Muscle of leg (tissue), 11 donors: ENCODE measurements around the gene FAM186B. TPM values are rescaled to one million over a fixed set of nuclear protein-coding genes. Genes with fewer than 3 reads are reported as not detected.

Experiments used
- DNase-seq: peaks from one replicate; pipeline ENCODE4 v3.0.0; 2013
- H3K27ac ChIP-seq: one replicate; pipeline ENCODE4 v1.5.1; 2013; ENCODE audit warnings: mild to moderate bottlenecking, low read length, control low read depth
- H3K27me3 ChIP-seq: one replicate; pipeline ENCODE4 v1.6.1; 2013; ENCODE audit warnings: low read length; ENCODE audit not compliant: control insufficient read depth, insufficient read depth
- H3K36me3 ChIP-seq: one replicate; pipeline ENCODE4 v1.6.1; 2013; ENCODE audit warnings: low read length; ENCODE audit not compliant: control insufficient read depth, insufficient read depth
- H3K4me1 ChIP-seq: one replicate; pipeline ENCODE4 v1.6.1; 2013; ENCODE audit warnings: low read length; ENCODE audit not compliant: control insufficient read depth, insufficient read depth
- H3K4me3 ChIP-seq: one replicate; pipeline ENCODE4 v1.5.1; 2013; ENCODE audit warnings: low read length, control low read depth
- H3K9me3 ChIP-seq: replicated peaks from 2 replicates; pipeline ENCODE4 v1.6.1; 2013; ENCODE audit warnings: low read depth, low read length; ENCODE audit not compliant: control insufficient read depth
- WGBS: methylation state at CpG from one replicate; pipeline ENCODE4 v1.1.5; 2013; ENCODE audit warnings: missing lambda C conversion rate; ENCODE audit not compliant: insufficient coverage; 5-methylcytosine and 5-hydroxymethylcytosine counted together
- polyA plus RNA-seq, 8 donors: library from polyadenylated mRNA; unstranded; fragments of 120-200 nt; gene quantifications; one replicate each; pipeline versions ENCODE4 v1.2.1 to v1.2.3, GENCODE V29; 2013; ENCODE audit warnings: inconsistent platforms in 1 of 8, low replicate concordance in 1 of 8; ENCODE audit not compliant: insufficient read length in 8 of 8, insufficient read depth in 1 of 8
- total RNA-seq: library from RNA; stranded (reverse); fragments of 120-200 nt; gene quantifications from one replicate; pipeline ENCODE4 v1.2.4, GENCODE V29; 2013

FAM186B gene
- total and polyA plus RNA-seq, 9 donors = 0.18 to 3.3 (median 0.91) TPM

DNA sequence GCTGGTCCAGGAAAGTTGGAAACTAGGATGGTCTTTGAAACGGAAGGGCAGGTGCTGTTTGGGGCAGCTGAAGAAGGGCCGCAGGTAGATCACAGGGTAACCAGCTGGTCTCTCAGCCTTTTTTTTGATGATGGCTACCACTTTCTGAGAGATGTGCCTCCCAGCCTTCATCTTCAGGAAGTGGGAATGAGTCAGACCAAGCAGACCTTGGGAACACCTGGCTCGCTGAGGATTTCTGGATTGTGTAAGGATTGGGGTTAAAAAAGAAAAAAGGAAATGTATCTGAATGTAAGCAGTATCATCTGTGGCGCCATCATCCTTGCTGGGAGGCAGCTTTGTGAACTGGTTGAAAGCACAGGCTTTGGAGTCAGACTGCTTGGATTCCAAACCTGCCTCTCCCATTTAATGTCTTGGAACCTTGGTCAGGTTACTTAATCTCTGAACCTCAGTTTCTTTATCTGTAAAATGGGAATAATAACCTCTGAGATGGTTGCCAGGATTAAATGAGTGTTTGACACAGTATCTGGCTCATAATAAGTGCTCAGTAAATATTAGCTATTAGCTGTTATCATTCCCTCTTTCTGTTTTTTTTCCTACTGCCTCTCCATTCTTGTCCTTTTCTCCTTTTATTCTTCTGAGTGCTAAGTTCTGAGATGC, 19.6 kb upstream of the FAM186B start:
- no peaks in the 10 kb centered on the region for H3K9me3 ChIP-seq
- H3K36me3 ChIP-seq = no peaks in the 10 kb centered on the region
- H3K4me3 ChIP-seq = no peak overlapping the region
- DNase-seq = no peak
- no peaks in the 10 kb centered on the region for H3K27me3 ChIP-seq
- H3K4me1 ChIP-seq = peaks cover 18% of the 10 kb centered on the region
- peak overlapping the region; percentile 37 for H3K27ac ChIP-seq
- 60% methylated on average over 4 of the region's 4 CpGs for WGBS

DNA sequence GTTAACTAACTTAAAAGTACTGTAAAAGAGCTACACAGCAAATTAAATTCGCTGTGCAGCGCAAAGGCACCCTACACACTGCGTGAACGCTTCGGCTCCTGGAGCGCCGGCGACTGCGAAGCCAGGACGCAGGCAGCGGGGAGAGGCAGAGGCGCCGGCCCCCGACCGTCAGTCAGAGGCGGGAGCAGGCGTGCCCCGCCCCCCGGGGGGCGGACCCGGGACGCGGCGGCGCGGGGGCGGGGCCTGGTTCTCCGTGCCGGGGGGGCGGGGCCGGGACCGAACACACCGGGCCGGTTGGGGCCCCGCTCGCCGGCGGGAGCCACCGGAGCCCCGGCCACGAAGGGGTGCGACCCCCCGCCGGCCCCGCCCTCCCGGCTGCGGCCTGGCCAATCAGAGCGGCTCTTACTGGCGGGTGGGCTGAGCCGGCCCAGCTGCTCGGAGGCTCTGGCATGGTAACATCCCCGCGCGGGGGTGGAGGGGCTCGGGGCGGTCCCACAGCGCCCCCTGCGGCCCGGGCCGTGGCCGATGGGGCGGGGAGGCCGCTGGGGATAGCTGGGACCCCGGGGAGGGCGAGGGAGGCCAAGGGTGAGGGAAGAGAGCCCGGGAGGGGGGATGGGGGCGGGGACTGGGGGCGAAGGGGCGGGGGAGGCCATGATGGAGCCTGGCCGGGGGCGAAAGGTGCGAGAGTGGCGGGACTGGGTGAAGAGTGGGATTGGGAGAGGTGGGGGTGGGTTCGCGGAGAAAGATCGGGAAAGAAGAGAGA, 17.9 kb upstream of the FAM186B start, which contains the start of gene PRPF40B:
PRPF40B (plus strand) TSS at position 420 of the 763 bp plus-strand sequence; CDS start at position 450, 30 bp downstream.
- Histone ChIP-seq H3K4me3 (peak within 1 kb of the TSS; percentile 48), H3K27ac (peak within 1 kb of the TSS; percentile 79), H3K36me3 (no peaks in the 10 kb centered on the region), H3K4me1 (peaks cover 18% of the 10 kb centered on the region), H3K27me3 (peaks cover 4% of the 10 kb centered on the region), H3K9me3 (no peaks in the 10 kb centered on the region)
- peak; percentile 93 for DNase-seq
- WGBS = under 1% methylated on average over 63 of the region's 76 CpGs

DNA sequence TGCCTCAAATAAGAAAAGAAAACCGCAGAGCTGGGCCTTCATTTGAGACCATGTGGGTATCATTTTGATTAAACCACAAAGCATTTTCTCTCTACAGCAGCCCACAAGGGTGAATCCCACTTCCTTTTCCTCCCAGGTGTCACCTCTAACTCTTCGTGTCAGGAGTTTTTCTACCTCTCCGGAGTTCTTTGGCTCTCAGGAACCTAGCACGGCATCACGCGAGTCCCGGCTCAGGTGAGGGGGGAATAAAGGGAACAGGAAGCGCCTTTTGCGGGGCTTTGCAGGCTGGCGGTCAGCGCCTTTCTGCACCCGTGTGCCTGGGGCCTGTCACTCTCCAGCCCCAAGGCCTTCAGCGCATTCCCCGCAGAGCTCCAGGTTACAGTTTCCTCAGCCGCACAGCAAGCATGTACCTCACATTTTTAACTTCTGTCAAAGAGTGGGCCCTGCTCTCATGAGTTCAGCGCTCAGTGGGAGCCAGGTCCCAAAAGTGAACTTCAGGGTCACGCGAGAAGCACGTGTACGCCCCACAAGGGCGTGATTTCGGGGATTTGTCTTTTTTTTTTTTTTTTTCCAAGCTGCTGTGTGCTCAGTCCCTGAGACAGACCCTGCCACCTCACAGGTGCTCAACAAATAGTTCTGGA, 17.2 kb upstream of the FAM186B start:
- under 1% methylated on average over 14 of the region's 22 CpGs for WGBS
- peak overlapping the region; percentile 48 for H3K4me3 ChIP-seq
- no peaks in the 10 kb centered on the region for H3K9me3 ChIP-seq
- peaks cover 6% of the 10 kb centered on the region for H3K27me3 ChIP-seq
- no peaks in the 10 kb centered on the region for H3K36me3 ChIP-seq
- peak overlapping the region; percentile 77 for H3K27ac ChIP-seq
- H3K4me1 ChIP-seq = peaks cover 18% of the 10 kb centered on the region
- no peak for DNase-seq

DNA sequence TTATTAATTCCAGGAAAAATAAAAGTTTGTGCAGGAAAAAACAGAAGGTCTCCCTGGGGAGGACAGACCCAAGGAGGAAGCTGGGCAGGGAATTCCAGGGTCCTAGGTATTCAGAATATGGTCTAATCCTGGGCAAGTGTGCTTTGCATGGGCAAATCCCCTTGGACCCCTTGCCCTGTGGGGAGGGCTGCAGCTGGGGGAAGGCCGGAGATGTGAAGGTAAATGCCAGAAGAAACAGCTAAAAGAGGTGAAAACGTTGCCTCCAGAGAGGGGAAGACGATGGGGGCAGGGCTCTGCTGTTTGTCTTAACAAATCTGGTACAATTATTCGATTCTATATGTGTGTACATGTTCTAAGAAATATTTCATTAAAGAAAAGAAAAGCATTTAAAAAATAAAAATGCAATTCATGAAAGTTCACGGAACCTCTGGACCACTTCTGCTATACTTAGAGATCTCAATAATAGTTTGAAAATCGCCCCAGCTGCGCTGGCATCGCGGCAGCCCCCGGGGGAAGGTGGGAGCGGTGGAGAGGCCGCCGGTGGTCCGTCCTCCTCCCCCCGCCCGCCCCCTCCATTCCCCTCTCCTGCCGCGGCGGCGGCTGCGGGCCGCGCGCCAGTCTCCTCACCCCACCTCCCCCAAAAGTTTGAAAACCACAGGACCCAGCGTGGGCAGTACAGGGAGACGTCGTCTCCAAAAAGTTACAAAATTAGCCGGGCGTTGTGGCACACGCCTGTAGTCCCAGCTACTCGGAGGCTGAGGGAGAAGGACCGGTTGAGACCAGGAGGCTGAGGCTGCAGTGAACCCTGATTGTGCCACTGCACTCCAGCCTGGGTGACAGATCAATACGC, 16.4 kb upstream of the FAM186B start:
- Histone ChIP-seq H3K27me3 (peaks cover 10% of the 10 kb centered on the region), H3K36me3 (no peaks in the 10 kb centered on the region), H3K4me1 (peaks cover 18% of the 10 kb centered on the region), H3K9me3 (no peaks in the 10 kb centered on the region), H3K27ac (peak overlapping the region; percentile 77), H3K4me3 (peak overlapping the region; percentile 48)
- 8% methylated on average over 8 of the region's 33 CpGs for WGBS
- no peak for DNase-seq

DNA sequence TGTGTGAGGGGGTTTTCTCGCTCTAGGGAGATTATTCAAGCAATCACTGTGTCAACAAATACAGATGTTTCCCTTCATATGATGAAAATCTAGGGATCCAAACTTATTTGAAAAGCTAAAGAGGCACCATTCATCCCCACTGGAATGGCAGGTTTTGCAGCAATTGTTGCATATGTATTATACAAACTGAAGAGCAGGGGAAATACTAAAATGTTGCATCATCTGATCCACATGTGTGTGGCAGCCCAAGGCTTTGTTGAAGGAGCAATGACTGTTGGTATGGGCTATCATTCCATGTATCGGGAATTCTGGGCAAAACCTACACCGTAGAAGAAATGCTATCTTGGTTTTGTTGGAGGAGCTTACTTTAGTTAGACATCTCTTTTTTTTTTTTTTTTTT, 13.8 kb upstream of the FAM186B start:
- Histone ChIP-seq H3K4me3 (no peak overlapping the region), H3K27ac (no peak overlapping the region), H3K4me1 (peaks cover 18% of the 10 kb centered on the region), H3K36me3 (no peaks in the 10 kb centered on the region), H3K27me3 (peaks cover 14% of the 10 kb centered on the region), H3K9me3 (no peaks in the 10 kb centered on the region)
- WGBS = no CpG with 5 or more reads among the region's 3 CpGs
- DNase-seq = no peak

DNA sequence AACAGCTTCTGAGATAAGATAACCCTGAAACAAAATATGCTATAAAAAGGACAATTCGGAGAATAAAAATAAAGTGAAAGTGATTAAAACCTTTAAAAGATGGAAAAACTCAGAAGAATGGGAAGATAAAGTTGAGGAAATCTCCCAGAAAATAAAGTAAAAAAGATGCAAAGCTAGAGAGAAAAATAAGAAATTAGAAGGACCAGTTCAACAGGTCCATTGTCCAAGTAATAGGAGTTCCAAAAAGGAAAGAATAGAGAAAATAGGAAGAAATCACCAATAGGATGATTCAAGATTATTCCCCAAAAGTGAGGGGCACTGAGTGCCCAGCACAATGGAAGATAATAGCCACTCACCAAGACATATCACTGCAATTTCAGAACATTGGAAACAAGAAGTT, 13.1 kb upstream of the FAM186B start:
- H3K9me3 ChIP-seq = no peaks in the 10 kb centered on the region
- no peaks in the 10 kb centered on the region for H3K36me3 ChIP-seq
- peaks cover 15% of the 10 kb centered on the region for H3K4me1 ChIP-seq
- H3K27ac ChIP-seq = no peak overlapping the region
- H3K4me3 ChIP-seq = no peak overlapping the region
- no CpG with 5 or more reads among the region's 1 CpG for WGBS
- no peak for DNase-seq
- H3K27me3 ChIP-seq = peaks cover 14% of the 10 kb centered on the region

DNA sequence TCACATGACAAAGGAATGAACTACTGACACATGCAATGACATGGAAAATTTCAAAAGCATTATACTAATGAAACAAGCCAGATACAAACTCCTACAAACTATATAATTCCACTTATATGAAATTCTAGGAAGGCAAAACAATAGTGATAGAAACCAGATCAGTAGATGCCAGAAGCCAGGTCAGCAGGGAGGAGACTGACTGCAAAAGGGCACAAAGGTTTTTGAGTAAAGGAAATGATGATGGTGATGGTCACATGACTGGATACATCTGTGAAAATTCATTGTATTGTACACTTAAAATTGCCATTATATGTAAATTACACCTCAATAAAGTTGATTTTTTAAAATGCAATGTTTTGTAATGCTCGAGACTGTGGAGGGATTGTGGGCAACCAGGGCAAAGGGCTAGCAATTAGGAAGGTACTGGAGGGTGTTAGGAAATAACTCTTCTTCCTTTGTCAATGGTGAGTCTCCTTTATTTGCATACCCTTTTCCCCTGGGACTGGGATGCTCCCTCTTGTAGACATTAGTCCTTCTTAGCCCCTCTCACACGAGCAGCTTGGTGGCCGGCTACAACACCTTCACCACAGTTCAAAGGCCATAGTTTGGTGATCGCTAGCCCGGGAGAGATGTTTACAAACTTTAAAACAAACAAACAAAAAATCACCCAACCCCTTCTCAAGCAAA, 11.2 kb upstream of the FAM186B start:
- Histone ChIP-seq H3K4me3 (no peak overlapping the region), H3K27ac (no peak overlapping the region), H3K27me3 (peaks cover 14% of the 10 kb centered on the region), H3K9me3 (no peaks in the 10 kb centered on the region), H3K4me1 (peaks cover 4% of the 10 kb centered on the region), H3K36me3 (no peaks in the 10 kb centered on the region)
- WGBS = 23% methylated on average over 4 of the region's 5 CpGs
- no peak for DNase-seq

DNA sequence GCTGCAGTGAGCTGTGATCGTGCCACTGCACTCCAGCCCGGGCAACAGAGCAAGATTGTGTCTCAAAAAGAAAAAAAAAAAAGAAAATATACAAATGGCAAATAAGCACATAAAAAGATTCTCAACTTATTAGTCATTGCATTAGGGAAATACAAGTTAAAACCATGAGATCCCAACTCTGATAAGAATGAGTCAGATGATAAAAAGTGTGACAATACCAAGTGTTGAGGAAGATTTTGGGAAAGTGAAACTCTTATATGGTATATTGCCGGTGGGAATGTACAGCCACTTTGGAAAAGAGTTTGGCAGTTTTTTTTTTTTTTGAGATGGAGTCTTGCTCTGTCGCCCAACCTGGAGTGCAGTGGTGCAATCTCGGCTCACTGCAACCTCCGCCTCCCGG, 10.3 kb upstream of the FAM186B start:
- H3K27me3 ChIP-seq = peaks cover 14% of the 10 kb centered on the region
- no CpG with 5 or more reads among the region's 7 CpGs for WGBS
- H3K9me3 ChIP-seq = peaks cover 2% of the 10 kb centered on the region
- no peak overlapping the region for H3K27ac ChIP-seq
- no peak for DNase-seq
- H3K4me3 ChIP-seq = no peak overlapping the region
- H3K4me1 ChIP-seq = no peaks in the 10 kb centered on the region
- H3K36me3 ChIP-seq = no peaks in the 10 kb centered on the region

DNA sequence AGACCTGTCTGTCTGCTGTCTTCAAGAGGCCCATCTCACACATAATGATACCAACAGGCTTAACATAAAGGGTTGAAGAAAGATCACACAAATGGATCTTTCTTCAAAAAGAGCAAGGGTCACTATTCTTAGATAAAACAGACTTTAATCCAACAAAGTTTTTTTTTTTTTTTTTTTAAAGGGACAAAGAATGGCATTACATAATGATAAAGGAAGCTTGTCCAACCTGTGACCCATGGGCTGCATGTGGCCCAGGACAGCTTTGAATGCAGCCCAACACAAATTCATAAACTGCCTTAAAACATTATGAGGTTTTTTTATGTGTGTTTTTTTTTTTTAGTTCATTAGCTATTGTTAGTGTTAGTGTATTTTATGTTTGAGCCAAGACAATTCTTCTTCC, 6.8 kb upstream of the FAM186B start:
- no peaks in the 10 kb centered on the region for H3K4me1 ChIP-seq
- H3K9me3 ChIP-seq = peaks cover 4% of the 10 kb centered on the region
- no peak for DNase-seq
- H3K27me3 ChIP-seq = peaks cover 7% of the 10 kb centered on the region
- no peak overlapping the region for H3K27ac ChIP-seq
- H3K4me3 ChIP-seq = no peak overlapping the region
- no peaks in the 10 kb centered on the region for H3K36me3 ChIP-seq
